DMS79 treated with DMSO at 0.1 percent for 48 hours (cell line): ENCODE measurements around the gene SLC6A3.
"Not testable (repeated sequence)": the region's sequence is repeated elsewhere in the genome, so short reads cannot be mapped to it uniquely, and the experiment has no call there.

Experiments used
- DNase-seq: peaks from one replicate; lab custom pipeline; 2025; lab: John Stamatoyannopoulos, UW

The SLC6A3 gene

DNA sequence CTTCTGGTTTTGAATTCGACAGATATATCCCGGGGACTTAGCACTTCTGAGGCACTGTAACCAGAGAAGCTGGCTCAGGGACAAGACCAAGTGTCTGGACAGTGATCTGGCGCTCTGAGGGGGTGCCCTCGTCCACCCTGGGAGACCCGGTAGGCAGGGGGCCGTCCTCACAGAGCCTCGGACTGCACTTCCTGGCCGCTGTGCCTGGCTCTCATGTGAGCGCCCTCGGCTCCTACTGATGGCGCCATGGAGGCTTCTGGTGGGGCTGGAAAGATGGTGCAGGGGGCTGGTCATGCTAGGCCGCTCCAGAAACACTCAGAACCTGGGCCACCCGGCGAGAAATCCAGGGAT is 18.8 kb upstream of the SLC6A3 start:
- no peak for DNase-seq

DNA sequence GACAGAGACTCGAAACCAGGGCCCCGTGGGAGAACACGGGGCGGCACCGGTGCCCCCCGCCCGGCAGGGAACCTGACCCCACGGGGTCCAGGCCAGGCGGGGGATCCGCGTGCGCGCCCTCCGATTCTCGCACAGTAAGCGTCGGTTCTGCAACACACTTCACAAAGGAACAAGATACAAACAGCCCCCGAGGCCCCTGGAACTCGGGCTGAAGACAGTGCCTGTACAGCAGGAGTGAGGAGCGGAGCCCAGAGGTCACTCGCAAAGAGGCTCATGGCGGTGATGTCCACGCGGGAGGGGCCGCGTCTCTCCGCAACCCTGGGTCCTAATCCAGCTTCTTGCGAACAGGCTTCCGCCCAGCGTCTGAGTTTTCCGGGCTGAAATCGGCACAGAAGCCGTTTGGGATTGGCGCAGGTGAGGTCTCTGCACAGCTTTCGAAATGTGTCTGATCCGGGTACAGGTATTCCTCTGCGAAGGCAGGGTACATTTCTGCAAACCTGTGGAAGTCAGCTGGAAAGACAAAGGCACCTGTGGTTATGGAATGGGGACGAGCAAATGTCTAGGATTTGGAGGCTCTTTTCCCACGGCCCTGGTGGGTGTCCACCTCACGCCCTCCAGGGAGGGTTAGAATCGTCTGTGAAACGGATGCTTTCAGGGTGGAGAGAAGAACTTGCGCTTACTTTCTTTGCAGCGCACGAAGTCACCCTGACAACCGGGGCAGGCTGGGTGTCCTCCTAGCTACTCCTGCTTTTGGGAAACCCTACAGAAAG is 18.3 kb upstream of the SLC6A3 start:
- no peak for DNase-seq

GRCh38 chr5:1462358-1462757 is 17.1 kb upstream of the SLC6A3 start:
- no peak for DNase-seq

- DNase-seq: no peak
Observed at GRCh38 chr5:1461396-1461795, 16.2 kb upstream of the SLC6A3 start.

GRCh38 chr5:1460054-1460682 is 14.9 kb upstream of the SLC6A3 start:
- peak; percentile 40 for DNase-seq

GRCh38 chr5:1459435-1459834 is 14.2 kb upstream of the SLC6A3 start:
- DNase-seq: not testable (repeated sequence)

GRCh38 chr5:1456110-1456881 is 11.1 kb upstream of the SLC6A3 start:
- not testable (repeated sequence) for DNase-seq

- no peak for DNase-seq
Observed at GRCh38 chr5:1453613-1454012, 8.4 kb upstream of the SLC6A3 start.

DNA sequence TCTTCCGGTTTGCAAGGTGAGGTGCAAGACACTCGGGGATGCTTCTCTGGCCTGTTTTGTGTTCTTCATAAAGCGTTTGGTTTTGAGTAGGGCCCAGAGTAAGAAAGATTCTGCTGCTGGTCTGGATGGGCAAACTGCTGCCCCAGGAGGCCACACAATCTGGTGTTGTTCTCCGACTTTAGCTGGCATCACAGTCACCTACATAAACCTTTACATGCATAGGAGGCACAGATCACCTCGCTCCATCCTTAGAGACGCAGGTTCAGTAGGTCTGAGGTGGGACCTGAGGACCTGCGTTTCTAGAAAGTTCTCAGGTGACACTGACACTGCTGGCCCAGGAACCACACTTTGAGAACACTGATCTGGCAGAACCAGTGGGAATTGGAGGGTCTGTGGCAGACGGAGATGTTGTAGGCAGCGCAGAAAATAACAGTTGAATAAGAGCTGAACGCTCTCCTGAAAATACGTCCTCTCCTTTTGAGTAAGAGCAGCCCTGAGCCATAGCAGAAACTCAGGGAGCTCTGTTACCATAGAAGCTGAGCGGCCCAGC is 3.9 kb upstream of the SLC6A3 start:
- DNase-seq: no peak

DNA sequence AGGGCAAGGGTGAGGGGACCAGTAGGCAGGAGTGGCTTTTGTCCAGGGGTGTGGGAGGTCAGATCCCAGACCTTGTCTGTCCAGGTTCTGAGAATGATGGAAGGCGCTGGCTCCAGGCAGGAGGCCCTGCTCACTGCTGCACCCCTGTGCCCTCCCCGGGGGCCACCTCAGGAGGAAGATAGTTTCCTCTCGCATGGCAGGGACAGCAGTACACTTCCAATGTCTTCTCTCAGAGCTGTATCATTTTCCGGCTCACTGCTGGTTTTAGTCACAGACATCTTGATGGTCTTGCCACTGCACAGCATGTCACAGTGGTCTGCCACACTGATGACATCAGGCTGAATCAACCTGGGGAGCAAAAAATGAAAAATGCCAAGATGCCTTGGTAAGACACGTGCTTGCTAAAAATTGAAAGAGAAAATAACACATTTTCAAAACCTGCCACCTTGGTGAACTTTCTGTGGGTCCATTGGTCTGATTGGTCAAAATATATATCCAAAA is 3.3 kb upstream of the SLC6A3 start:
- DNase-seq: no peak

- no peak for DNase-seq
Observed at GRCh38 chr5:1447671-1448361, 2.6 kb upstream of the SLC6A3 start.

GRCh38 chr5:1446602-1447343 is 1.5 kb upstream of the SLC6A3 start:
- DNase-seq: no peak

DNA sequence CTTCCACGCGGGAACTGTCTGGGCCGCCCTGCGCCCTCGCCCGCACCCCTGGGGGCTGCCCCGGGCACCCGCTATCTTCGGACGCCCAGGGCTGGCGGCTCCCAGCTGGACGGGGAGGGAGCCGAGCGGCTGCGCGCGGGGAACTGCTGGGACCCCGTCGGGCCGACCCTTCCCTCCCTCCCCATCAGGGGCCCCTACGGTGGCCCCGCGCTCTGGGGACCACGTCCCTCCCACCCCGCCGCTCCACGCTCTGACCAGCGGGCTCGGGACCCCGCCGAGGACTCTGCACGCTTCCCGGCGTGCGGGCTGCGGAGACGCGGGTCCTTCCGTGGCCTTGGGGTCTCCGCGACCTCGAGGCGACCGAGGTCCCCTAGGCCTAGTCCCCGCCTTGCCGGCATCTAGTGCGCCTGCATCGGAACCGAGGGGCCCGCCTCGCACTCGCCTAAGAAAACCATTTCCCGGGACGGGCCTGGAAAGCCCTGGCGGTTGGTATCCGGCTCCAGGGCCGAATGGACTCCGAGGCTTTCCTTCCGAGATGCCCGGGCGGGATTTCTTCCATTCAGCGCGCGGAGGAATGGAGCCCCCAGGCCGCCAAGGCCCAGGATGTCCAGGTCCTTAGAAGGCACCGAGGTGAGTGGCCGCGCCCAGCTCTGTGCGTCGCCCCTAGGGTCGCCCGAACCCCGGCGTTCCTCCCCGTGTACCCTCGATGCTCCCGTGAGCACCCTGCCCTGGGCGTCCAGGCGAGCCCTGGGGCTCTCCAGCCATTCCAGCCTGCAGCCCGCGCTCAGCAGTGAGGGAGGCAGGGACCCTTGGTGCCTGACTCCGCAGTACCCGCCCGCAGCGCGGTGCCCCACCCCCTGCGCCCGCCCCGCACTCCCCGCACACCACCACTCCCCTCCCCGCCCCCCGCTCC is 705 bp upstream of the SLC6A3 start:
- DNase-seq: no peak

GRCh38 chr5:1444361-1445189 is 665 bp downstream of the SLC6A3 start:
- DNase-seq: no peak

DNA sequence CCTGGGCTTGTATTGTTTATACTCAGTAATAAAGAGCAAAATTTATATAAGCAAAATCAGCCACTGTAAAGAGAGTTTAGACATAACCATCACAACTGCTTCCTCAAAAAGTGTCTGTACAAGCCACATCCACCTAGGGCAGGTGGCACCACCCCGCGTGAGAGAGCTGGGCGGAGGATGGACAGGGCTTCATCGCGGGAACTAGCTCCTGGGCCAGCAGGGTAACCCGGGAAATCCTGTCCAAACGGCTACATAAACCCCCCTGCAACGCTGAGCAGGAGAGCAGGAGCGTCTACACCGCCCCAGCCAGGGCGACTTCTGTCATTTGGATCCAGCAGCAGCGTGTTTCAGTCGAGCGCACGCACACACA is 1.3 kb downstream of the SLC6A3 start:
- no peak for DNase-seq

GRCh38 chr5:1443171-1443570 is 2.1 kb downstream of the SLC6A3 start:
- no peak for DNase-seq

- DNase-seq: no peak
Observed at GRCh38 chr5:1442222-1443145, 2.8 kb downstream of the SLC6A3 start.

DNA sequence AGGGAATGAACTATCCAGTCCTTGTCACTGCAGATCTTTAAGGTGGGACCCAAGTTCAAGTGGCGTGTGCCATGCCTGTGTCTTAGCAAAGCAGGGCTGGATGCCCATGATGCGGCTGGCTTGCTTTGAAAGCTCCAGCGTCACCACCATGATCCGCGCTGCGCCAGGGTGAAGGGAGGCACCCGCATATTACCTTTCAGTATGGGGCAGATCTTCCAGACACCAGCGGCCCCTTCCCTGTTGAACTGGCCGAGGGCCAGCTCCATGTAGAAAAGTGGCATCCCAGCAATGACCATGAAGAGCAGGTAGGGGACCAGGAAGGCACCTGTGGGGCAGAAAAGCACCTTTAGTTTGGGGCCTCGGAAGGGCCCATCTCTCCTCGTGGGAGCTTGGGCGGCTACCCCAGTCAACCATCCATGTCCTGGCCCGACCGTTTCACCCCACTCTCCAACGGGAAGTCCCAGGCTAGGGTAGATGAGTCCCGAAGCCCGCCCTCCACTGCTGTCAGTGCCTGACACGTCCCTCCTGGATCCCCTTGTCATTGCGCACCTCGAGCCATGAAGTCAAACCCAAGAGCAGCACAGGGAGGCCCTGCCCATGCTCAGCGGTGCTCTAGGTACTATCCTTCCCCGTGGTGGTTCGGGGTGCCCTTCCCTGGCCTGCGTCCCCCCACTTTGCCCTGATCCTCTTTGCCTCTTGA is 3.9 kb downstream of the SLC6A3 start:
- no peak for DNase-seq
